Measurements from ENCODE around the gene PCDH17. TPM values are rescaled to one million over a fixed set of nuclear protein-coding genes. Genes with fewer than 3 reads are reported as not detected.

PCDH17 gene
- total RNA-seq, 1 experiment from 2014 or later, result 0.11 TPM

- H3K4me2 ChIP-seq (ENCODE audit: low read length), result no peak overlapping the region
- no peaks in the 10 kb centered on the region for H4K20me1 ChIP-seq (ENCODE audit: low read length)
- H3K9me3 ChIP-seq (ENCODE audit: low read length), result no peaks in the 10 kb centered on the region
- H2AFZ ChIP-seq (ENCODE audit: low read length), result no peak overlapping the region
- intact Hi-C loops (cut with micrococcal nuclease), result no loop called here
- no peaks in the 10 kb centered on the region for H3K27me3 ChIP-seq (ENCODE audit: low read length)
- TF ChIP-seq EZH2 (IDR thresholded peaks at IDR 0.05; ENCODE audit: low read length, unreplicated experiment) (no peak), CTCF (conservative IDR thresholded peaks at IDR 0.05; ENCODE audit: low read depth, low read length) (no peak), EZH2phosphoT487 (IDR thresholded peaks at IDR 0.05; ENCODE audit: borderline replicate concordance, low read length) (no peak)
- ATAC-seq, result no peak
- ChIA-PET CTCF (no interaction called here), POLR2A (ENCODE audit: unreplicated experiment) (no interaction called here)
- H3K36me3 ChIP-seq (ENCODE audit: low read depth, low read length), result no peaks in the 10 kb centered on the region
- H3K27ac ChIP-seq (ENCODE audit: low read length), result no peak overlapping the region
- no peak overlapping the region for H3K4me3 ChIP-seq (ENCODE audit: low read length)
- no peaks in the 10 kb centered on the region for H3K4me1 ChIP-seq (ENCODE audit: insufficient read depth, low read length)
- no peaks in the 10 kb centered on the region for H3K79me2 ChIP-seq (ENCODE audit: low read length)
- no peak for DNase-seq
- no TSS peak for BruUV-seq (replicated peaks)
- H3K9me2 ChIP-seq (replicated peaks; ENCODE audit: low read length), result no peaks in the 10 kb centered on the region
- H3F3A ChIP-seq (ENCODE audit: low read length, unreplicated experiment), result no peaks in the 10 kb centered on the region
- no peak overlapping the region for H3K9ac ChIP-seq (ENCODE audit: low read length)
Measured at GRCh38 chr13:57666131-57666953, 34.8 kb downstream of the PCDH17 start.

- ATAC-seq (no peak), DNase-seq (no peak)
- Histone ChIP-seq H3K9me2 (replicated peaks; ENCODE audit: low read length) (no peaks in the 10 kb centered on the region), H3F3A (ENCODE audit: low read length, unreplicated experiment) (no peaks in the 10 kb centered on the region), H3K27me3 (ENCODE audit: low read length) (no peaks in the 10 kb centered on the region), H3K36me3 (ENCODE audit: low read depth, low read length) (no peaks in the 10 kb centered on the region), H3K79me2 (ENCODE audit: low read length) (no peaks in the 10 kb centered on the region), H3K4me1 (ENCODE audit: insufficient read depth, low read length) (no peaks in the 10 kb centered on the region), H3K9me3 (ENCODE audit: low read length) (no peaks in the 10 kb centered on the region), H3K4me2 (ENCODE audit: low read length) (no peak overlapping the region), H3K27ac (ENCODE audit: low read length) (no peak overlapping the region), H2AFZ (ENCODE audit: low read length) (no peak overlapping the region), H4K20me1 (ENCODE audit: low read length) (no peaks in the 10 kb centered on the region), H3K9ac (ENCODE audit: low read length) (no peak overlapping the region), H3K4me3 (ENCODE audit: low read length) (no peak overlapping the region)
- CTCF ChIA-PET, result no interaction called here
- no peak for TF ChIP-seq EZH2phosphoT487 (IDR thresholded peaks at IDR 0.05; ENCODE audit: borderline replicate concordance, low read length)
- TF ChIP-seq CTCF (conservative IDR thresholded peaks at IDR 0.05; ENCODE audit: low read depth, low read length), result no peak
- TF ChIP-seq EZH2 (IDR thresholded peaks at IDR 0.05; ENCODE audit: low read length, unreplicated experiment), result no peak
- BruUV-seq (replicated peaks), result no TSS peak
- intact Hi-C loops (cut with micrococcal nuclease), result no loop called here
- POLR2A ChIA-PET (ENCODE audit: unreplicated experiment), result no interaction called here
Measured at GRCh38 chr13:57672168-57672567, 40.6 kb downstream of the PCDH17 start.

GRCh38 chr13:57673197-57673596, 41.7 kb downstream of the PCDH17 start:
- Histone ChIP-seq H3K4me2 (ENCODE audit: low read length) (no peak overlapping the region), H3K27ac (ENCODE audit: low read length) (no peak overlapping the region), H3K36me3 (ENCODE audit: low read depth, low read length) (no peaks in the 10 kb centered on the region), H3K9me3 (ENCODE audit: low read length) (no peaks in the 10 kb centered on the region), H3K9me2 (replicated peaks; ENCODE audit: low read length) (no peaks in the 10 kb centered on the region), H3K4me1 (ENCODE audit: insufficient read depth, low read length) (no peaks in the 10 kb centered on the region), H3K27me3 (ENCODE audit: low read length) (no peaks in the 10 kb centered on the region), H4K20me1 (ENCODE audit: low read length) (no peaks in the 10 kb centered on the region), H3K9ac (ENCODE audit: low read length) (no peak overlapping the region), H3K4me3 (ENCODE audit: low read length) (no peak overlapping the region), H3K79me2 (ENCODE audit: low read length) (no peaks in the 10 kb centered on the region), H2AFZ (ENCODE audit: low read length) (no peak overlapping the region), H3F3A (ENCODE audit: low read length, unreplicated experiment) (no peaks in the 10 kb centered on the region)
- ATAC-seq (no peak), DNase-seq (no peak)
- intact Hi-C loops (cut with micrococcal nuclease), result no loop called here
- ChIA-PET CTCF (no interaction called here), POLR2A (ENCODE audit: unreplicated experiment) (no interaction called here)
- no peak for TF ChIP-seq EZH2phosphoT487 (IDR thresholded peaks at IDR 0.05; ENCODE audit: borderline replicate concordance, low read length)
- TF ChIP-seq CTCF (conservative IDR thresholded peaks at IDR 0.05; ENCODE audit: low read depth, low read length), result no peak
- no peak for TF ChIP-seq EZH2 (IDR thresholded peaks at IDR 0.05; ENCODE audit: low read length, unreplicated experiment)
- no TSS peak for BruUV-seq (replicated peaks)
